CD4-positive, alpha-beta memory T cell (primary cell): Measurements from ENCODE around the gene MAP3K20. TPM values are rescaled to one million over a fixed set of nuclear protein-coding genes. Genes with fewer than 3 reads are reported as not detected.

Source experiments
- CTCF ChIA-PET: fragments of 350-600 bp; sonication (Branson Sonifier 250); formaldehyde crosslinking; loops from one replicate; lab custom pipeline; 2021; ENCODE audit warnings: inconsistent platforms; ENCODE audit not compliant: partially characterized antibody; lab: Charles Lee
- POLR2A ChIA-PET: fragments of 350-600 bp; sonication (Branson Sonifier 250); formaldehyde crosslinking; loops from one replicate; lab custom pipeline; 2021; ENCODE audit not compliant: partially characterized antibody; lab: Charles Lee
- DNase-seq, 5 donors: peaks; one replicate each; pipeline versions ENCODE4 v3.0.0 to v3.0.0-alpha.2; 2020 to 2022; ENCODE audit warnings: mixed read lengths in 1 of 5
- H3K27ac ChIP-seq: one replicate; pipeline ENCODE4 v1.7.0; 2013; ENCODE audit warnings: low read depth, low read length
- H3K27me3 ChIP-seq: 2 replicates; pipeline ENCODE4 v1.7.0; 2013; ENCODE audit warnings: mild to moderate bottlenecking, low read length, moderate library complexity; ENCODE audit not compliant: insufficient read depth
- H3K36me3 ChIP-seq: 2 replicates; pipeline ENCODE4 v1.7.0; 2013; ENCODE audit warnings: mild to moderate bottlenecking, low read length, moderate library complexity; ENCODE audit not compliant: insufficient read depth
- H3K4me1 ChIP-seq: 2 replicates; pipeline ENCODE4 v1.7.0; 2013; ENCODE audit warnings: mild to moderate bottlenecking, low read length, moderate library complexity; ENCODE audit not compliant: insufficient read depth
- H3K4me3 ChIP-seq, 2 donors: one replicate each; pipeline ENCODE4 v1.7.0; 2013; ENCODE audit warnings: low read length in 2 of 2, mild to moderate bottlenecking in 1 of 2
- H3K9me3 ChIP-seq, 2 donors: one replicate each; pipeline ENCODE4 v1.7.0; 2013; ENCODE audit warnings: low read length in 2 of 2, control low read depth in 1 of 2; ENCODE audit not compliant: control insufficient read depth in 1 of 2
- H3K27ac Mint-ChIP-seq, 7 donors: one replicate each; pipeline ENCODE4 v1.8.0; 2020 to 2021; ENCODE audit warnings: mixed read lengths in 7 of 7, mild to moderate bottlenecking in 6 of 7, inconsistent platforms in 3 of 7, moderate library complexity in 3 of 7
- H3K27me3 Mint-ChIP-seq, 2 donors: one replicate each; pipeline ENCODE4 v1.8.0; 2020 to 2021; ENCODE audit warnings: mixed read lengths in 2 of 2
- H3K36me3 Mint-ChIP-seq, 2 donors: one replicate each; pipeline ENCODE4 v1.8.0; 2020 to 2021; ENCODE audit warnings: mixed read lengths in 2 of 2, inconsistent platforms in 1 of 2, mild to moderate bottlenecking in 1 of 2
- H3K4me1 Mint-ChIP-seq, 4 donors: one replicate each; pipeline ENCODE4 v1.8.0; 2020 to 2021; ENCODE audit warnings: mixed read lengths in 4 of 4, mild to moderate bottlenecking in 1 of 4
- H3K4me3 Mint-ChIP-seq, 8 donors: one replicate each; pipeline ENCODE4 v1.8.0; 2020 to 2021; ENCODE audit warnings: mixed read lengths in 8 of 8, mild to moderate bottlenecking in 7 of 8, moderate library complexity in 6 of 8, inconsistent platforms in 3 of 8
- H3K9me3 Mint-ChIP-seq, 8 donors: one replicate each; pipeline ENCODE4 v1.8.0; 2020 to 2021; ENCODE audit warnings: mixed read lengths in 8 of 8, mild to moderate bottlenecking in 5 of 8, inconsistent platforms in 3 of 8, moderate library complexity in 1 of 8
- intact Hi-C: fragments of 100-400 bp; cut with micrococcal nuclease; formaldehyde crosslinking; loops from one replicate; pipeline ENCODE4 v1.15.1; 2023
- polyA plus RNA-seq, 2 donors: library from polyadenylated mRNA; unstranded; fragments of 300-500 nt; fragmentation: Illumina TruSeq; gene quantifications; one replicate each; pipeline ENCODE4 v1.2.3, GENCODE V29; 2021
- total RNA-seq, 2 experiments: library from RNA; stranded (reverse); gene quantifications; one replicate each; pipeline ENCODE4 v1.2.3, GENCODE V29; 2021

MAP3K20 gene
- total and polyA plus RNA-seq, 4 experiments from 2014 or later, result 0.67 to 2.5 (median 0.82) TPM

DNA sequence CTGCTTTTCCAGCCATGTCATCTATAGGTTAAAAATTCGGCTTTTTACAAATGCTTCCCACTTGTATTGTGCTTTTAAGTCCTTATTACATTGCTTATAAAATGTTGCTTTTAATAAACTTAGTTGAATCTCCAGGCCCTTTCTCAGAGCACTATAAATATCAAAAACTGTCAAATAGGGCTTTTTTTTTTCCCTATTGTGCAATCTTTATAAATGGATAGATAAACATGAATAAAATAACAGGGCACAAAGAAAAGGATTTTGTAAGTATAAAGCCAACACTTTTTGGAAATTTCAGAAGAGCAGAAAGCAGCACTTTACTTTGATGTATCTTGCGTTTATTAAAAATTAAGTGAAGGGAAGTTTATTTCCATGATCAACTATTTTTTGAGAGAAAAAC, 171.5 kb downstream of the MAP3K20 start:
- ChIA-PET POLR2A (no interaction called here), CTCF (no interaction called here)
- Mint-ChIP-seq H3K27me3 (peaks cover 2 to 3% of the 10 kb centered on the region in 2 donors), H3K4me1 (no peaks in the 10 kb centered on the region), H3K36me3 (no peaks in the 10 kb centered on the region), H3K9me3 (peaks cover 0 to 1% (median 0%) of the 10 kb centered on the region in 8 donors), H3K4me3 (no peak overlapping the region), H3K27ac (no peak overlapping the region)
- H3K4me3 ChIP-seq, result no peak overlapping the region
- DNase-seq, result no peak
- no peak overlapping the region for H3K27ac ChIP-seq
- no peaks in the 10 kb centered on the region for H3K36me3 ChIP-seq
- H3K9me3 ChIP-seq, result no peaks in the 10 kb centered on the region
- no peaks in the 10 kb centered on the region for H3K27me3 ChIP-seq
- no peaks in the 10 kb centered on the region for H3K4me1 ChIP-seq
- intact Hi-C loops, result no loop called here

DNA sequence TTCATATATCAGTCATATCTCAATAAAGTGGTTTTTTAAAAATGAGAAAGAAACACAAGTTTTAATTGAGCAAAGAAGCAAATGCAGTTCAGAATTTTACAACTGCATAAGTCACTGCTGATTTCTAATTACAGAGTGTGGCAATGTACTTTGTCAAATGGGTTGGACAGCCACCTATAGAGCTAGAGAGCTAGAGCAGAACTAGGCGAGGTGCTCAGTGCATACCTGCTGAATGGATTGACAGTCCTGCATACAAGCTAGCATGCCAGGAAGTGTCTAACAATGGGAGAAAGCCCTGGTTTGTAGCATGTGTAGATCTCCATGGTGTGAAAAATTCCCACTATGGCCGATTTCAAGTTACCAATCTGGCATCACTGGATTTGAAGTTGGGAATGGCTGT, 172.7 kb downstream of the MAP3K20 start:
- H3K4me1 Mint-ChIP-seq, result no peaks in the 10 kb centered on the region
- H3K4me3 ChIP-seq, result no peak overlapping the region
- DNase-seq, result no peak
- no peaks in the 10 kb centered on the region for H3K4me1 ChIP-seq
- H3K27me3 ChIP-seq, result no peaks in the 10 kb centered on the region
- POLR2A ChIA-PET, result no interaction called here
- peaks cover 4 to 5% of the 10 kb centered on the region in 2 donors for H3K27me3 Mint-ChIP-seq
- intact Hi-C loops, result no loop called here
- no peak overlapping the region for H3K27ac Mint-ChIP-seq
- H3K36me3 ChIP-seq, result no peaks in the 10 kb centered on the region
- no peak overlapping the region for H3K4me3 Mint-ChIP-seq
- H3K9me3 Mint-ChIP-seq, result peaks cover 0 to 1% (median 0%) of the 10 kb centered on the region in 8 donors
- CTCF ChIA-PET, result no interaction called here
- no peak overlapping the region for H3K27ac ChIP-seq
- no peaks in the 10 kb centered on the region for H3K9me3 ChIP-seq
- H3K36me3 Mint-ChIP-seq, result no peaks in the 10 kb centered on the region

GRCh38 chr2:173249661-173250641, 174.3 kb downstream of the MAP3K20 start:
- CTCF ChIA-PET, result interaction anchor here (1.4 kb wide), 1 partner anchor 39 kb away, joined by 3 read pairs; no protein-coding TSS in a partner anchor
- H3K27ac ChIP-seq, result no peak overlapping the region
- Mint-ChIP-seq H3K9me3 (peaks cover 0 to 1% (median 0%) of the 10 kb centered on the region in 8 donors), H3K27me3 (peaks cover 4 to 5% of the 10 kb centered on the region in 2 donors), H3K27ac (no peak overlapping the region), H3K36me3 (no peaks in the 10 kb centered on the region), H3K4me3 (no peak overlapping the region), H3K4me1 (no peaks in the 10 kb centered on the region)
- intact Hi-C loops, result no loop called here
- no peak overlapping the region for H3K4me3 ChIP-seq
- no peaks in the 10 kb centered on the region for H3K36me3 ChIP-seq
- no peak for DNase-seq
- H3K4me1 ChIP-seq, result no peaks in the 10 kb centered on the region
- POLR2A ChIA-PET, result no interaction called here
- H3K9me3 ChIP-seq, result no peaks in the 10 kb centered on the region
- no peaks in the 10 kb centered on the region for H3K27me3 ChIP-seq

- POLR2A ChIA-PET, result no interaction called here
- no peak overlapping the region for H3K27ac Mint-ChIP-seq
- CTCF ChIA-PET, result no interaction called here
These were observed 175.6 kb downstream of the MAP3K20 start for GRCh38 chr2:173251225-173251624.

DNA sequence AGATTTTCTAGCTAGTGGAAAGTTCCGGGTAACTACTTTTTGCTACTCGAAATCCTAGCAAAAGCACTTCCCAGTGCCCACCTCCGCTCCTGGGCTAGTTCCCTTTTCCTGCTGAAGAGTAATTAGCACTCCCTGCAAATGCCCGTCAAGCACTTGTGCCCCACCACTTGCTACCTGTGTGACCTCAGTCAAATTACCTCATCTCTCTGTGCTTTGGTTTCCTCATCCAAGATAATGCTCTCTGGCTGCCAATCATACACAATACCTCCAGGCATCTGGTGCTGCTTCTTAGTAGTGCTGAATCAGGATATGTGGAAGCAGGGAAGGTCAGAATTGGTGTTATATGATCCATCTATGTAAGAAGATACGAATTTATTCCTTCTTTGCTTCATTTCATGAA, 176.9 kb downstream of the MAP3K20 start:
- Mint-ChIP-seq H3K4me3 (no peak overlapping the region), H3K27me3 (peaks cover 4 to 6% of the 10 kb centered on the region in 2 donors), H3K9me3 (no peaks in the 10 kb centered on the region), H3K4me1 (no peaks in the 10 kb centered on the region), H3K36me3 (no peaks in the 10 kb centered on the region), H3K27ac (no peak overlapping the region)
- Histone ChIP-seq H3K4me3 (no peak overlapping the region), H3K27me3 (no peaks in the 10 kb centered on the region), H3K36me3 (no peaks in the 10 kb centered on the region), H3K9me3 (no peaks in the 10 kb centered on the region), H3K27ac (no peak overlapping the region), H3K4me1 (no peaks in the 10 kb centered on the region)
- intact Hi-C loops, result no loop called here
- no peak for DNase-seq
- ChIA-PET CTCF (no interaction called here), POLR2A (no interaction called here)

More at GRCh38 chr2:173251225-173251624, 175.6 kb downstream of the MAP3K20 start:
- intact Hi-C loops, result no loop called here
- no peak overlapping the region for H3K4me3 Mint-ChIP-seq
- H3K27ac ChIP-seq, result no peak overlapping the region
- DNase-seq, result no peak
- H3K9me3 Mint-ChIP-seq, result peaks cover 0 to 1% (median 0%) of the 10 kb centered on the region in 8 donors
- H3K9me3 ChIP-seq, result no peaks in the 10 kb centered on the region
- H3K4me1 ChIP-seq, result no peaks in the 10 kb centered on the region
- H3K4me3 ChIP-seq, result no peak overlapping the region
- no peaks in the 10 kb centered on the region for H3K27me3 ChIP-seq
- no peaks in the 10 kb centered on the region for H3K36me3 ChIP-seq
- H3K27me3 Mint-ChIP-seq, result peaks cover 4 to 5% of the 10 kb centered on the region in 2 donors
- H3K4me1 Mint-ChIP-seq, result no peaks in the 10 kb centered on the region
- no peaks in the 10 kb centered on the region for H3K36me3 Mint-ChIP-seq

DNA sequence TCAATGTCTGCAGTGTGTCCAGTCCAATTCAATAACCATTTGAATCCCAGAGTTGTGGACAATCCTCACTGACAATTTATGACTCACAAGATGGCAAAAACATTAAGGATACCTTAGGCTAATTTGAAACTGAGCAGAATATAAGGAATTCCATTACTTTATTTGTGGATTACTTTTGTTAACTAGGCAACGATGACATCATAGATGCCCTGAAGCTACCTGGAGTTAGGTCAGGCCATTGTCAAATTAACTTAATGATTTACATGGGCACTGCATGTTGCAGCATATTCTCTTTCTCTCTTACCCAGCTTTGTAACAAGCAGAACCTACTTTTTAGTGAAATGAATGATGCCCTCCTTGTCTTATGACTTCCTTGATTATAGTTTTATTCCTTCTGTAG, 179.0 kb downstream of the MAP3K20 start:
- H3K27me3 Mint-ChIP-seq, result peaks cover 3 to 5% of the 10 kb centered on the region in 2 donors
- DNase-seq, result no peak
- H3K4me1 Mint-ChIP-seq, result no peaks in the 10 kb centered on the region
- no peak overlapping the region for H3K27ac Mint-ChIP-seq
- H3K4me3 Mint-ChIP-seq, result no peak overlapping the region
- Histone ChIP-seq H3K9me3 (no peaks in the 10 kb centered on the region), H3K4me1 (no peaks in the 10 kb centered on the region), H3K36me3 (no peaks in the 10 kb centered on the region), H3K4me3 (no peak overlapping the region), H3K27me3 (no peaks in the 10 kb centered on the region), H3K27ac (no peak overlapping the region)
- peaks cover 0 to 5% of the 10 kb centered on the region in 2 donors for H3K36me3 Mint-ChIP-seq
- intact Hi-C loops, result no loop called here
- ChIA-PET CTCF (no interaction called here), POLR2A (no interaction called here)
- H3K9me3 Mint-ChIP-seq, result no peaks in the 10 kb centered on the region

GRCh38 chr2:173258701-173259100, 183.1 kb downstream of the MAP3K20 start:
- Histone ChIP-seq H3K4me3 (no peak overlapping the region), H3K27me3 (no peaks in the 10 kb centered on the region), H3K36me3 (no peaks in the 10 kb centered on the region), H3K27ac (no peak overlapping the region), H3K4me1 (peaks cover under 1% of the 10 kb centered on the region), H3K9me3 (no peaks in the 10 kb centered on the region)
- Mint-ChIP-seq H3K4me3 (no peak overlapping the region), H3K27me3 (peaks cover 1 to 2% of the 10 kb centered on the region in 2 donors), H3K27ac (no peak overlapping the region), H3K4me1 (peaks cover 0 to 3% (median 0%) of the 10 kb centered on the region in 4 donors), H3K36me3 (peaks cover 0 to 5% of the 10 kb centered on the region in 2 donors), H3K9me3 (no peaks in the 10 kb centered on the region)
- intact Hi-C loops, result no loop called here
- no peak for DNase-seq
- ChIA-PET POLR2A (no interaction called here), CTCF (no interaction called here)
